22Rv1 (cell line): ENCODE data around the gene GSG1L.

ENCODE experiments used
- CTCF ChIP-seq: fragments of 450-650 bp; IDR thresholded peaks from 2 replicates; pipeline ENCODE4 v1.5.1; 2017; ENCODE audit warnings: mild to moderate bottlenecking
- ZFX ChIP-seq: fragments of 450-650 bp; IDR thresholded peaks from 2 replicates; pipeline ENCODE4 v1.6.1; 2017; ENCODE audit warnings: antibody characterized with exemption, borderline replicate concordance

GRCh38 chr16:27922433-27922832, 141.1 kb downstream of the GSG1L start:
- no peak for TF ChIP-seq CTCF
- no peak for TF ChIP-seq ZFX
